ENCODE results near the gene FGGY.
A peak's percentile ranks its signal among the peaks of the same experiment; 100 is the strongest.

The FGGY gene

DNA sequence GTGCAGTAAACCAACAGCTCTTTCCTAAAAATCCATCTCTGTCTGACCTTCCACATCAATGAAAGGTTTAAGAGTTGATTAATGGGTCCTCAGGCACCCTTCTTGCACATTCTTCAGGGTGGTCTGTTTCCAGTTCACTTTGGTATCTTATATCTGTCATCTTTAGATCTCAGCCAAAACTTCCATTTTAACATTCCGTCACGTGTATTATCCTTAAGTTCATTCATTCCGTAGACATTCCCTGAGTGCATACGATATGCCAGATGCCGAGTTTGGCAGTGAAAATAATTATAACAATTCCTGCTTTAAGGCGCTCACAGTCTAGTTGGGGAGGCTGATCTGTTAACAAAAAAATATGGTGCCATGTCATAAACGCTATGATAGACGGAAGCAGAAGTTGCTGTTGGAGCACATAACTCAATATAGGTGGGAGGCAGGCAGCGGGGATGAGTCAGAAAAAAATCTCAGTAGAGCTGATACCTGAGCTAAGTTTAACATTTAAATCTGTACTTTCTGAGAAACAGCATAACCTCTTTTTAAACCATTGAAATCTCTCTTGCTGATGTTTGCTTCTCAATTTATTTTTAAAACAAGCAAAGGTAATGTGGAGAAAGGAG is 458.3 kb downstream of the FGGY start:
- no peak for DNase-seq

DNA sequence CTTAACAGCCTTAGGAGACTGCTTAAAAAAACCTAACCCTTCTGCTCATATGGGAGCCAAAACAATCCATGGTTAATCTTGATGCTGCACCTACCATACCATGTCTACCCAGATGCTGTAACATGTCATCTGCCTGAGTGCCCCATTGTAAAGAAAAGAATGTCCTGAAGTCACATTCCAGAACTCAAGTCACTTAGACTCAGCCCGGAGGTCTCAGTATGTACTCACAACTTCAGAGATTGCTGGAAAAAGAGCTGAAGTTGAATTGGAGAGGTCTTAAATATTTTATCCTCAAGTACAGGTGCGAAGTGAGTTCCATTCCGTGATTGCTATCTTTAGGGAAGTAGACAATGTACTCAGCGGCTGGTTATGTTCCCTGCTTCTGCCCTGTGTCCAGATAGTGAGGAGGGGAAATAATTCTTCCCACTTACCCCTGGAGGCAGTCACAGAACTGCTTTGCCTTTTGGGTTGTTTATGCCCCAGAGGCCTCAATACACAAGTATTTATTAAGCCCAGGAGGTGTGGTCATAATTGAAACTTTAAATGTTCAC is 460.4 kb downstream of the FGGY start:
- DNase-seq = no peak

DNA sequence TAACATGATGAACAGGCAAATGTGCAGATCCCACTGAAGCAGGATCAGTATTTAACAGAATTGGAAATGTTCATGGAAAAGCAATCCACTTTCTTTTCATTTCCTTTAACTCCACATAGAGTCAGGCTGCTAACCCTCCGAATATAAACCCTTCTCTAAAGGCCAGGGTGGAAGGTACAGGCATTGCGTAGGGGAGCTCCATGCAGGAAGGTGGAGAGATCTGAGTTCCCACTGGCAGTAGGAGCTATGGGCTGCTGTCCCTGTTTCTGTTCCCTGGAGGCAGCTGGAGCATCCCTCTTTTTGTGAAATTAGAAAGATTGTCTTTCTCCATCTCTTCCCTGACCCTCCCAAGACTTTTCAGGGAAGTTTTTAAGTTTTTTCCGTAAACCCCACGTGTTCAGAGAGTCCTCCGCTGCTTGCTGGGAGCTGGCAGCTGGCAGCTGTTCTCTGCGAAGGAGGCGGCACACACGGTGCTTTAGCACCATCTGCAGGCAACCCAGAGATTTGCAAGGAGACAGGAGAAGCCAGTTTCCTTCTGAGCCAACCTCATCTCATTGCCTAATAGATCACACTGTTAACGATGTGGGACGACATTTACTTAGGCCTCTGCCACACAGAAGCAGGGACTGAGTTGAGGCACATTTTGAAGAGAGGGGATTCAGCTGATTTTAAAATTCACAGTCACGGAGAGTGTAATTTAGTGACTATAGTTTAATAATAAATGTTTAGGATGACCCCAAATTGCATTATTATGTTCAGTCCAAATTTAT is 462.4 kb downstream of the FGGY start:
- peak; percentile 65 for DNase-seq

DNA sequence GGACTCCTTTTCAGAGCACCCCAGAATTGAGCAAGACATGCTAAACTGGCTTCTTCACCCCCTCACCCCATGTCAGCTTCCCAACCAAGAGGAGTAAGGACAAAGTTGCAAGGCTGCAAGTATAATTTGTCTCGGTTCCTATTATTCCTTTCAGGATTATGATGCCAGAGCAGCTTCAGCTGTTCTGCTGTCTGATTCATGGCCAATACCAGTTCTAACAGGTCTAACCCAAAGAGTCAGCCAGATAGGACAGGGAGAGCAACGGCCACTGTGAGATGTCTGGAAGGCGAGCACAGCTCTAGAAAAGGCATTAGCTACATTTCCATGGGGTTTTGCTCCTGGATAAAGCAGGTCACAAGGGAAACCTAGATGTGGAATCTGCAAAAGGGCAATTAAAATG is 464.5 kb downstream of the FGGY start:
- DNase-seq = no peak

DNA sequence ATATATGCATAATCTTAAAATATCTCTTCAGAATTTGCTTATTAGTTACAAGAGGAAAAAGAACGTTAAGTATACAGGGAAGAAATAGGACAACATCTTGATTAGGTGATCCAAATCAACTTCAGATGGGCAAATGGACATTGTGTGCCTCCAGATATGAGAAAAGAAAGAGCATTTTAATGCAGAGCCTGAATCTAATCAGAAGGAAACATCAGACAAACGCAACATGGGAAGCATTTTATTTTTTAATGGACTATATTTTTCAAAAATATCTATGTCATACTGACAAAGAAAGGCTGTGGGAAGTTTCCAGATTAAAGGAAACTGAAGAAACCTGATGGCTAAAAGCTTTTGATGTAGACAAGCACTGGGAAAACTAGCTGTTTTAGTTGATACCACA is 466.5 kb downstream of the FGGY start:
- DNase-seq = no peak

DNA sequence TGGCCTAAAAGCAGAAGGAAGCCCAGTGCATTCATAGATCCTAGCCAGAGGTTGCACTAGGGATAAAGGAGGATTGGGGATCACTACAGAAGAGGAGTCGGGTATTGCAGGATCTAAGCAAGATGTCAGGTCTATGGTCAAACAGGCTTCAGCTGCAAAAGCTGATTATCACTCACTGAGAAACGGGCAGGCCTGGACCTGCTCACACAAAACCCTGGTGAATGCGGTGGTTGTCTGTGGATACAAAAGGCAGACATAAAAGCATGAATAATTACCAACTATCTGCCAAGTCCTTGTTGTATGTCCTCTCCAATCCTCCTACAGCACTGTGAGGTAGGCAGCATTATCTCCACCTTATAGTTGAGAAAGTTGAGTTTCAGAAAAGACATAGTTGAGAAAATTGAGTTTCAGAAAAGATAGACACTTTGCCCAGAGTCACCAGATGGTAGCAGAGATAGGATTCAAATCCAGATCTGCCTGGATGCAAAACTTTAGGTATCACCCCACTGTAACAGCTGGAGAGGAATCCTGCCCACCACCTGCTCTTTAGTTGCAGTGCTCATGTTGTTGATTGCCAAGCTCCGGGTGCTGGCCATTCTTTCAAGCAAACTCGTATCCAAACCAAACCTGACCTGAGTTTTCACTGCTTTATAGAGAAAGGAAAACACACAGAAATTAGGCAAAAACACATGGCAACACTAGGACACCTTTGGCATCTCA is 468.3 kb downstream of the FGGY start:
- DNase-seq = no peak

DNA sequence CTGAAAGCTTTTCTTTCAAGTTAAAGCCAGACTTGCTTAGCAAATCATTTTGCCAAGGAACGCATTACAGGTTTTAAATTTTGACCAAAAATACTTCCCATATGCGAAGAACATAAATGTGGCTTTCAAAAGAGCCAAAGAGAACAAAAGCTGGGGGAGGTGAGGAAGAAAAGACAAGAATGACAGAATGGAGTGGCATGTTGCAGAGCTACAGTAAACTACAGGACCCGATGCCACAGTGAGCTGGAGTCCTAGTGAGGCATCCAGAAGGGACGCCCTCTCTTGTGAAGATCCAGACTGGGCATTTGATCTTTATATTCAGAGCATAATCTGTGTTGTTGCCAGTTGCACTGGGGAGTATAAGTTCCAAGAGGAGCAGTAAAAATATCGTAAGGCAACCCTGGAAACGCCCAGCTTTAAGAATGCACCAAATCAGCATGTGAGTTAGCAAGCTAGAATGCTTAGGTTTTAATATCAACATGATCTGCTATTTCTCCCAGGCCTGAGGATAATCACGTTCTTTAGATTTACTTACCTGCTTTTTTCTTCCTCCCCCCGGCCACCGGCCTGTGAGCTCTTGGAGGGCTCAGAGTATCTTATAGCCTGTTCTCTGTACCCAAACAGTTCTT is 469.4 kb downstream of the FGGY start:
- DNase-seq = no peak

DNA sequence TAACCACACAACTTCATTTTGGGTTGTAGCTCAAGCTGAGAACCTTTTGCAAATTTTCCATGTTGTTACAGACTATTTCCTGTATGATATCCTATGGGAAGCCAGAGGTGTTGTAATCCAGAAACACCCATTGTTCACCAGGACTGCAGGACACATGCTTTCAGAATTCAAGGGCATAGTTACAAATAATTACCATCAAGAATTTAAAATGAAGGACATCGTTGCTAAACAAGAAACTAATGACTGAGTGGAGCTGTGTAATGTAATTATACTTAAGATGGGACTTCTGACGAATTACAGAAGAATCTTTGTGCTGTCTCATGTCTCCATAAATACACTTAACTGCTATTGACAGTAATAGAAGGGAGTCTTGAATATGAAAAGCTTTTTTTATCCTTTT is 470.2 kb downstream of the FGGY start:
- DNase-seq = no peak

DNA sequence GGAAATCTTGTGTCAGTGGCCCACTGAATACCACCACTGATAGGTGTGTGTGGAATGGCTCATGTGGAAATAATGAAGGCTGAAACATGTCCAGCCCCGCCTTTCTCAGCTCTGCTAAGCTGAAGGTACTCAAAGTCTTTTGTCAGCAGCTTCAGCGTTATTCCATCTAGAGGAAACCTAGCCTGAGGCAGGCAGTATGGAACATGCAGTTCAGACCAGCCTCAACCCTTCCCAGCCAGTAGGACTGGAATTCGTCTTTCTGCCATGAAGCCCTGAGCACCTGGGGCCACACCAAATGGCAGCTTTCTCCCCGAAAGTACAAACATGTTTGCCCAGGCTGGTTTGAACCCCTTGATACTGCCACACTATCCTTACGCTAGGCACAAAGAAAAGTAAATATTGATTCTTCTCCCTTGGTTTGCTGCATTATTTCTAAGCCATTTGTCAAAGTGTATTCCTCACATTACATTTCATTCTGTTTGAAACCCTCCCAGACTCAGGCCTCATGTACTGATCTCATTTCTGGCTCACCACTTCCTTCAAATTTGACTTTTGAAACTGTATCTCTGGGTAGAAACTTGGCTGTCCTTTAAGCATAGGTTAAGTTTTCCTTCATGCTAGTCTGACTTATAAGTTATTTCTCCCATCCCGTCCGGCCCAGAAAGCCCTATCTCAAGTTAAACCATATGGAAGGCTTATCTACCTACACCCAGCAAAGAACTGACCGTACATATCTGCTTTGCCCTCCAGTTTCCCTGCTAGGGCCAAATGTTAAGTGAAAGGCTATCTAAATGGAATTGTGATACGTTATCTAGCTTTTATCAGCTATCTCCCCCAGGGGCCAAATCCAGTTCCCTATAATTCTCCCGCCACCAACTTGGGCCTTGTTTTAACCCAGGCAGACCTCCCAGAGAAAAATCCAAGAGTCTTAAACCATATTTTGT is 472.2 kb downstream of the FGGY start:
- DNase-seq = no peak

DNA sequence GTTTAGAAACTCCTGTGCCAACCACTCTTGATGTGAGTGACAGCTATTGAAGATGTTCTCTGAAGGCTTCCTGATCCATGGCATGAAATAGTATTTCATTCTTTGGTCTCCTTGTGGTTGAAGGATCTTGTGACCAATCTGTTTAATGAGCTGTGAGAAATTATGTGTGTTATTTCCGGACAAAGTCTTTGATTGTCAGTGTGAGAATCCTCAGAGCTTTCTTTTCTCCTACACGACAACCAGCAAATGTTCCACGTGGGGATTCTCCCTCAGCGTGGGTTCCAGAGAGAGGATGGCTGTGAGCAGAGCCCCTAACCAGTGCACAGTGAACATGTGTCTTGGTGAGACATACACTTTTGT is 472.8 kb downstream of the FGGY start:
- no peak for DNase-seq

DNA sequence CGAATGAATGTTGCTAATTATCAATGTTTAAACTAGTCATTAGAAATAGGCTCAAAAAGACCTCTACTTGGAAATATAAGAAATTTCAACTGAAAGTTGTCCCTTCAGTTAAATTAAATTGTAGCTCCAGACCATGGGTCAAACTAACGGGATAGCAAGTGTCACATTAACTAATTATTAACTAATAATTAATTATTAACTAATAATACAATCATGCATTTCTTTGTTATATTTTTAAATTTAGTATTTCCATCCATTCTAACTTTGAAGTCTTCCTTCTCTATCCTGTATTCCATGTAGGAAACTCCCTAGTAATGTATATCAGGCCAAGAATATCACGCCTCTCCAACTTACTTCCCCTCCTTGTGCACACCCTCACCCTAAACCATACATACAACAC is 474.5 kb downstream of the FGGY start:
- DNase-seq = no peak

DNA sequence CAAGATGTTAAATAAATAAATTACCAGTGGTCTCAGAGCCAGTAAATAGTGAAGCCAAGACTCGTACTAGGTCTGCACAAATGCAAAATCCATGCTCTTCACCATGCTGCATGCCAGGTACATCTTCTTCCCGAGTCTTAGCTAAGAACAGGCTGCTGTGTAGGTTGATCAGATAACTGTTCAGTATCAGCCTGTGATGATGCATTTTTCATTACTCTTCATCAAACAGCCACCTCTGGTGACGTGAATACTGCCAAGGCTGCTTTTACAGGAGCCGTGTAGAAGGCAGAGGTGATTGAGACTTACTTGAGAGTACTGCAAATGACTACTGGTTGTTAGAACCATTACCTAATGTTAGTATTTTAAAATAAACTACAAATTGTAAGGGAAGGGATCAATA is 478.6 kb downstream of the FGGY start:
- DNase-seq = no peak

DNA sequence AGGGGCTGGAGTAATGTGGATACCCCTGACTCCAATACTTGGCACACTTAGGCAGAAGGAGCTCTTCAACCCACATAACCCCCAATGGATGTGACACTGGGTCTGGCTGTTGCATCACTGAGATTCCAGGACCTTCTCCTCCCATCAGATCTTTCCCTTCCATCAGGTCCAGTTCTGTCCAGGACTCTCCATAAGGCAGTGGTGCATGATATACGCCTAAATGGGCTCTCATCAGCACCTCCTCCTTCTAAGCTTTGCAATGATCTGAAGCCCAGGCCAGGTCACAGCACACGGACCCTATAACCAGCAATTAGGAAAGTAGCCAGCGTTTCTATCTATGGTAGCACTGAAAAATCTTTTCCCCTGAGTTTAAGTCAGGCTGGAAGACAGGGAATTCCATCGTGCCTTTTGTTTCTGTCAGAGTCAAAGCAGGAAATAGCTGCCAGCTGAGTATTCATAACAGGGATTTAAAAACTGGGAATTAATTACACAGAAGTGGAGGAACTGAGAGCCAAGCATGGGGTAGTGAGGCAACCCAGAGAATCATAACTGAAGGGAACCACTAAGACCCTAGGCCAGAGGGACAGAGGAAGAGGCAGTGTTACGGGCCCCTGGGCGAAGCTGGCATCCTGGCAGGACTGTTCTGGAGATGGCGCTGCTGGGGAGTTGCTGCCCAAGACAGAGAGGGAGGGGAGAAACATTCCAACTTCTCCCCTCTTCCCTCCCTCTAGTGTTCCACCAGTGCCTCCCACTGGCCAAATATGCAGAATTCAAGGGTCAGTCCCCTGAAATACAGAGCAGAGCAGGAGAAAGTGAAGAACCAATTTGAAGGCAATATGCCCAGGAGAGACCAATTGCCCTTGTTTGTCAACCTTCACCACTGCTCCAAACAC is 480.3 kb downstream of the FGGY start:
- no peak for DNase-seq

DNA sequence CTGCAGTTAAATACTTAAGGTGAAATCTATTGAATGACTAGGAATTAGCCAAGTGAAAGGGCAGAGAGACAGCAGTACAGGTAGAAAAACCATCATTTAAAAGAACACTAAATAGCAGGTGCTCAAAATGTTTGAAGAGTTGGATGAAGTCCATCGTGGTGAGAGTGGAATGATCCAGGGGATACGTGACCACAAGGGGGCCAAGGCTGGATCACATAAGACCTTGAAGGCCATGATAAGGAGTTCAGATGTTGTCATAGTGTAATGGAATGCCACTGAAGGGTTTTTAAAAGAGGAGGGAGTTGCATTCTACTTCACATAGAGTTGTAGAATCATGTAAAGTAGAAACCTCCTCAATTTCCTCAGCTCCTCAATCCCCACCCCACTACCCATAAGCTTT is 483.1 kb downstream of the FGGY start:
- DNase-seq = no peak

DNA sequence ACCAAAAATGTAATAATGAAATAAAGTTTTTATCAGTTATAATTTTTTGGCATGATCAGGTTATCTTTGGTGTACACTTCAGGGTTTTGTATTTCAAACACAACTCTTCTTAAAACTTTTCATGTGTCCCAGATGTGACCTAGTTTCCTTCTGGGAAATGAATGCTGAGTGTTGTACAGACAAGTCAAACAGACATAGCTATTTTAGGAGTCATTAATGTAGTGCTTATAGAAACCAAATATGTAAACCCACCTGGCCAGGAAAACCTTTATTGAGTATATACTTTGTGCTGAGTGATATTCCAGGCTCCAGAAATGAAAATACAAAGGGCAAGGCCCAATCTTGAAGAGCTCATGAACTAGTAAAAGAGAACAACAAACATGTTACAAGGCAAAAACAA is 491.9 kb downstream of the FGGY start:
- DNase-seq = no peak

DNA sequence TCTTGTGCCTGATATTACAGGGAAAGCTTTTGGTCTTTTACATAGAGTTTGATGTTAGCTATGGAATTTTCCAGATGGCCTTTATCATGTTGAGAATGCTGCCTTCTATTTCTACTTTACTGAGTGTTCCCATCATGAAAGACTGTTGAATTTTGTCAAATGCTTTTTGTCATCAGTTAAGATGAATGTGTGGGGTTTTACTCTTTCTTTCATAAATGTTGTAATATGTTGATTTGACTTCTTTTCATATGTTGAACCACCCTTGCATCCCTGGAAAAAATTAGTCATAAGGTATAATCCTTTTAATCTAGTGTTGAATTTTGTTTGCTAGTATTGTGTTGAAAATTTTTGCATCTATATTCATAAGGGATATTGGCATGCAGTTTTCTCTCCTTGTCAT is 501.7 kb downstream of the FGGY start:
- DNase-seq = no peak

DNA sequence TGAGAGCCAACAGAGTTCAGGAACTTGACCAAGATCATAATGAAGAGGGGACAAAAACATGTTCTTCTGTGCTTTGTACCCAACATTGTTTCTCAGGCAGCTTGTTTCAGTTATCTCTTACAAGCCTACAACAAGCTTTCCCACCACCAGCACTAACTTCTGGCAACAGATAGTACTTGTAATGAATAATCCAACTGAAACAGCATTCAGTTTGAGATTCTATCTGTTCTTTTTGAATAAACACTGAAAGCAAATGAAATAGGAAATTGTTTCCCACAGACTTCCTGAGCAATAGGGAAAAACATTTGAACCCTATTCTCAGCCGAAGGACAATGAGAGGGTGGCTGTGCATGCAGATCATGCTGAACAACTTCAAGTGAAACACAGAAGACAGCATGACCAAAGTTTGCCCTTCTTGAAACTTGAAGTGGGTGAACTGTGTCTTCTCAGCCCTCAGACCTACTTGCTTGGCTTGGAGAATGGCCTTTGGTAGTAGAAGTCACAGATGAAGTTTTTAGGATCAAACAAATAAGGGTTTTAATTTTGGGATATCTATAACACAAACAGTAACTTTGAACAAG is 506.7 kb downstream of the FGGY start:
- DNase-seq = no peak

DNA sequence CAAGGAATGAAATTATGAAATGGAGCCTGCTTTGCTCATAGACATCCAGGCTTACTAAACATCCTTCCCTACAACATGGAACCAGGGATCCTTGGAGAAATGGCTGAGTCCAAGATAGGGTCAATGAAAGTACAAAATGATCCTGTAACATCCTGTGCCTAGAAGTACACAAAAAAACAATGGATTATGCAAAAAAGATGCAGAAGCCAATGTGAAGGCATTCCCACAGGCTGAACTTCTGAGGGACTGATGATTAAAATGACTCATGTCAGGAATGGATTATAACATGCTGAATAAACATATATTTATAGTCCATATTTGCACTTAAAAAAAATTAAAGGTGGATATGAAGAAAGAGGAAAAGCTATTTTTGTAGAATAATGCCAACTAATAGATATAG is 507.4 kb downstream of the FGGY start:
- DNase-seq = no peak

DNA sequence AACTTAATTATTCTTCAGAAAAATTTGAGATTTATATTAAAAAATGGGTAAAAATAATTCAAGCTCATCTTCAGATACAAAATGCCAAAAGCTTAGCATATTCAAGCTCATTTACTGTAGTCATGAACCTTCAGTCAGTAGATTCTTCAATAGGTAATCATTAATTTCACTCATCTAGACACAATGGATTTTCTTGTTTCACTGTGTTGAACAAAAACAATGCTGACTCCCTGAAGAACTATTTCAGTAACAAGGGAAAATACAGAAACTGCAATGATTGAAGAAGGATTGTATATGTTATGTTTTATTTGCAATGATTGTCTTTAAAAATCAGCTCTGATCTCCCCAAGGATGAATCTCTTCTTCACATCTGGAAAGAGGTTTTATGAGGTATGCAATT is 508.7 kb downstream of the FGGY start:
- no peak for DNase-seq
